Mesothelial cell of epicardium (in vitro differentiated cells): Measurements from ENCODE around the gene SCD5. TPM values are rescaled to one million over a fixed set of nuclear protein-coding genes. Genes with fewer than 3 reads are reported as not detected.

Experiments
- DNase-seq, 2 experiments: peaks; one replicate each; pipeline ENCODE4 v3.0.0; 2021; ENCODE audit warnings: low spot score in 2 of 2; ENCODE audit not compliant: unreplicated experiment in 2 of 2
- H3K27ac Mint-ChIP-seq: 2 replicates; pipeline ENCODE4 v1.8.0; 2021; ENCODE audit warnings: mixed read lengths
- H3K27me3 Mint-ChIP-seq: 2 replicates; pipeline ENCODE4 v1.8.0; 2021; ENCODE audit warnings: low read depth, mixed read lengths
- H3K36me3 Mint-ChIP-seq: 2 replicates; pipeline ENCODE4 v1.8.0; 2021; ENCODE audit warnings: mixed read lengths
- H3K4me1 Mint-ChIP-seq: 2 replicates; pipeline ENCODE4 v1.8.0; 2021; ENCODE audit warnings: mixed read lengths
- H3K4me3 Mint-ChIP-seq: 2 replicates; pipeline ENCODE4 v1.8.0; 2021; ENCODE audit warnings: mild to moderate bottlenecking, moderate library complexity, mixed read lengths
- H3K9me3 Mint-ChIP-seq: 2 replicates; pipeline ENCODE4 v1.8.0; 2021; ENCODE audit warnings: mixed read lengths
- CTCF ChIP-seq: fragments of 200-600 bp; sonication (generic); IDR thresholded peaks from one replicate; pipeline ENCODE4 v1.5.0; 2021; ENCODE audit warnings: antibody characterized with exemption; ENCODE audit not compliant: unreplicated experiment
- total RNA-seq: library from RNA; stranded (reverse); gene quantifications from 3 replicates; pipeline ENCODE4 v1.2.1, GENCODE V29; 2021

SCD5 gene
- total RNA-seq, 1 donor from 2014 or later = 27.2 TPM

- no peak overlapping the region for H3K4me3 Mint-ChIP-seq
Observed at GRCh38 chr4:82610041-82610440, 188.6 kb downstream of the SCD5 start.

GRCh38 chr4:82606622-82607021 lies 192.0 kb downstream of the SCD5 start:
- H3K4me1 Mint-ChIP-seq = no peaks in the 10 kb centered on the region
- no peaks in the 10 kb centered on the region for H3K36me3 Mint-ChIP-seq
- no peak for TF ChIP-seq CTCF
- no peak for DNase-seq
- no peak overlapping the region for H3K27ac Mint-ChIP-seq
- no peaks in the 10 kb centered on the region for H3K27me3 Mint-ChIP-seq
- H3K9me3 Mint-ChIP-seq = no peaks in the 10 kb centered on the region
- no peak overlapping the region for H3K4me3 Mint-ChIP-seq

More at GRCh38 chr4:82610041-82610440, 188.6 kb downstream of the SCD5 start:
- no peaks in the 10 kb centered on the region for H3K9me3 Mint-ChIP-seq
- no peaks in the 10 kb centered on the region for H3K4me1 Mint-ChIP-seq
- peaks cover 2% of the 10 kb centered on the region for H3K27me3 Mint-ChIP-seq
- DNase-seq = no peak
- no peaks in the 10 kb centered on the region for H3K36me3 Mint-ChIP-seq
- no peak overlapping the region for H3K27ac Mint-ChIP-seq
- TF ChIP-seq CTCF = no peak

GRCh38 chr4:82604522-82604921 lies 194.1 kb downstream of the SCD5 start:
- H3K4me1 Mint-ChIP-seq = no peaks in the 10 kb centered on the region
- no peaks in the 10 kb centered on the region for H3K27me3 Mint-ChIP-seq
- H3K27ac Mint-ChIP-seq = no peak overlapping the region
- no peaks in the 10 kb centered on the region for H3K36me3 Mint-ChIP-seq
- no peak for DNase-seq
- H3K9me3 Mint-ChIP-seq = no peaks in the 10 kb centered on the region
- no peak overlapping the region for H3K4me3 Mint-ChIP-seq
- TF ChIP-seq CTCF = no peak

- no peak for DNase-seq
- Mint-ChIP-seq H3K4me1 (no peaks in the 10 kb centered on the region), H3K27me3 (no peaks in the 10 kb centered on the region), H3K36me3 (no peaks in the 10 kb centered on the region), H3K9me3 (no peaks in the 10 kb centered on the region), H3K4me3 (no peak overlapping the region), H3K27ac (no peak overlapping the region)
- no peak for TF ChIP-seq CTCF
Observed at GRCh38 chr4:82601242-82602015, 197.2 kb downstream of the SCD5 start.

- DNase-seq = no peak
- Mint-ChIP-seq H3K4me3 (no peak overlapping the region), H3K4me1 (no peaks in the 10 kb centered on the region), H3K36me3 (no peaks in the 10 kb centered on the region), H3K9me3 (no peaks in the 10 kb centered on the region), H3K27ac (no peak overlapping the region), H3K27me3 (no peaks in the 10 kb centered on the region)
- no peak for TF ChIP-seq CTCF
Observed at GRCh38 chr4:82599336-82599735, 199.3 kb downstream of the SCD5 start.
